ENCODE data around the gene GCK.

GCK gene

GRCh38 chr7:44231088-44231487 lies 41.8 kb upstream of the GCK start:
- Histone ChIP-seq H4K12ac (ENCODE audit: low read depth, low read length) (no peak overlapping the region), H2BK120ac (ENCODE audit: insufficient read depth, low read length, poor library complexity) (no peak overlapping the region), H3K9ac (ENCODE audit: low read length) (no peak overlapping the region), H3K4ac (ENCODE audit: low read depth, low read length) (no peak overlapping the region), H3K27me3 (ENCODE audit: insufficient read depth, low read length) (no peaks in the 10 kb centered on the region), H3K4me3 (ENCODE audit: low read depth, low read length) (no peak overlapping the region), H3K14ac (ENCODE audit: low read length) (no peak overlapping the region), H4K91ac (ENCODE audit: low read depth, low read length) (no peak overlapping the region), H2AFZ (ENCODE audit: insufficient read depth, low read length, poor library complexity) (no peak overlapping the region), H3K79me2 (ENCODE audit: control insufficient read depth, insufficient read depth, low read length, poor library complexity) (no peaks in the 10 kb centered on the region), H3K9me3 (ENCODE audit: insufficient read depth, low read depth, low read length) (no peaks in the 10 kb centered on the region), H3K23ac (ENCODE audit: low read length) (no peak overlapping the region), H2BK5ac (ENCODE audit: low read depth, low read length, poor library complexity) (no peak overlapping the region), H2BK12ac (ENCODE audit: low read length) (no peak overlapping the region), H4K8ac (ENCODE audit: low read depth, low read length) (no peak overlapping the region), H2AK5ac (ENCODE audit: low read length) (no peak overlapping the region), H3K4me2 (ENCODE audit: low read length) (no peak overlapping the region), H3K36me3 (ENCODE audit: control insufficient read depth in 1 of 2, insufficient read depth in 2 of 2, low read length in 2 of 2) (no peaks in the 10 kb centered on the region), H3K18ac (ENCODE audit: low read length) (no peak overlapping the region), H3K79me1 (ENCODE audit: low read length) (no peaks in the 10 kb centered on the region), H3K4me1 (ENCODE audit: control insufficient read depth in 1 of 2, insufficient read depth in 2 of 2, low read length in 2 of 2) (no peaks in the 10 kb centered on the region), H3K27ac (ENCODE audit: low read depth, low read length) (no peak overlapping the region)
- no CpG with 5 or more reads among the region's 12 CpGs for WGBS (ENCODE audit: extremely low coverage, insufficient coverage, insufficient read length)
- DNase-seq, result no peak

GRCh38 chr7:44230286-44230685 lies 41.0 kb upstream of the GCK start:
- H3K27me3 ChIP-seq (ENCODE audit: insufficient read depth, low read length), result no peaks in the 10 kb centered on the region
- no peaks in the 10 kb centered on the region for H3K36me3 ChIP-seq (ENCODE audit: control insufficient read depth in 1 of 2, insufficient read depth in 2 of 2, low read length in 2 of 2)
- no peaks in the 10 kb centered on the region for H3K79me2 ChIP-seq (ENCODE audit: control insufficient read depth, insufficient read depth, low read length, poor library complexity)
- H3K4me2 ChIP-seq (ENCODE audit: low read length), result no peak overlapping the region
- H2BK12ac ChIP-seq (ENCODE audit: low read length), result no peak overlapping the region
- H4K12ac ChIP-seq (ENCODE audit: low read depth, low read length), result no peak overlapping the region
- H3K9me3 ChIP-seq (ENCODE audit: insufficient read depth, low read depth, low read length), result no peaks in the 10 kb centered on the region
- no peak overlapping the region for H4K91ac ChIP-seq (ENCODE audit: low read depth, low read length)
- H3K9ac ChIP-seq (ENCODE audit: low read length), result no peak overlapping the region
- H2BK120ac ChIP-seq (ENCODE audit: insufficient read depth, low read length, poor library complexity), result no peak overlapping the region
- H3K4me1 ChIP-seq (ENCODE audit: control insufficient read depth in 1 of 2, insufficient read depth in 2 of 2, low read length in 2 of 2), result no peaks in the 10 kb centered on the region
- no peak overlapping the region for H3K4ac ChIP-seq (ENCODE audit: low read depth, low read length)
- H3K23ac ChIP-seq (ENCODE audit: low read length), result no peak overlapping the region
- no peak overlapping the region for H2AFZ ChIP-seq (ENCODE audit: insufficient read depth, low read length, poor library complexity)
- H2AK5ac ChIP-seq (ENCODE audit: low read length), result no peak overlapping the region
- no peak for DNase-seq
- WGBS (ENCODE audit: extremely low coverage, insufficient coverage, insufficient read length), result no CpG with 5 or more reads among the region's 7 CpGs
- H3K27ac ChIP-seq (ENCODE audit: low read depth, low read length), result no peak overlapping the region
- H3K14ac ChIP-seq (ENCODE audit: low read length), result no peak overlapping the region
- no peak overlapping the region for H4K8ac ChIP-seq (ENCODE audit: low read depth, low read length)
- H3K4me3 ChIP-seq (ENCODE audit: low read depth, low read length), result no peak overlapping the region
- H3K79me1 ChIP-seq (ENCODE audit: low read length), result no peaks in the 10 kb centered on the region
- no peak overlapping the region for H3K18ac ChIP-seq (ENCODE audit: low read length)
- H2BK5ac ChIP-seq (ENCODE audit: low read depth, low read length, poor library complexity), result no peak overlapping the region

GRCh38 chr7:44229546-44230105 lies 40.4 kb upstream of the GCK start:
- Histone ChIP-seq H3K9me3 (ENCODE audit: insufficient read depth, low read depth, low read length) (no peaks in the 10 kb centered on the region), H3K79me2 (ENCODE audit: control insufficient read depth, insufficient read depth, low read length, poor library complexity) (no peaks in the 10 kb centered on the region), H3K9ac (ENCODE audit: low read length) (no peak overlapping the region), H2BK12ac (ENCODE audit: low read length) (no peak overlapping the region), H3K14ac (ENCODE audit: low read length) (no peak overlapping the region), H3K4ac (ENCODE audit: low read depth, low read length) (no peak overlapping the region), H3K4me2 (ENCODE audit: low read length) (no peak overlapping the region), H3K18ac (ENCODE audit: low read length) (no peak overlapping the region), H3K36me3 (ENCODE audit: control insufficient read depth in 1 of 2, insufficient read depth in 2 of 2, low read length in 2 of 2) (no peaks in the 10 kb centered on the region), H2AFZ (ENCODE audit: insufficient read depth, low read length, poor library complexity) (no peak overlapping the region), H3K4me3 (ENCODE audit: low read depth, low read length) (no peak overlapping the region), H3K79me1 (ENCODE audit: low read length) (no peaks in the 10 kb centered on the region), H4K12ac (ENCODE audit: low read depth, low read length) (no peak overlapping the region), H3K27me3 (ENCODE audit: insufficient read depth, low read length) (no peaks in the 10 kb centered on the region), H4K8ac (ENCODE audit: low read depth, low read length) (no peak overlapping the region), H2BK5ac (ENCODE audit: low read depth, low read length, poor library complexity) (no peak overlapping the region), H4K91ac (ENCODE audit: low read depth, low read length) (no peak overlapping the region), H2AK5ac (ENCODE audit: low read length) (no peak overlapping the region), H2BK120ac (ENCODE audit: insufficient read depth, low read length, poor library complexity) (no peak overlapping the region), H3K23ac (ENCODE audit: low read length) (no peak overlapping the region), H3K4me1 (ENCODE audit: control insufficient read depth in 1 of 2, insufficient read depth in 2 of 2, low read length in 2 of 2) (no peaks in the 10 kb centered on the region), H3K27ac (ENCODE audit: low read depth, low read length) (no peak overlapping the region)
- DNase-seq, result no peak
- no CpG with 5 or more reads among the region's 11 CpGs for WGBS (ENCODE audit: extremely low coverage, insufficient coverage, insufficient read length)

- Histone ChIP-seq H3K18ac (ENCODE audit: low read length) (no peak overlapping the region), H3K9ac (ENCODE audit: low read length) (no peak overlapping the region), H3K4me1 (ENCODE audit: control insufficient read depth in 1 of 2, insufficient read depth in 2 of 2, low read length in 2 of 2) (no peaks in the 10 kb centered on the region), H3K27me3 (ENCODE audit: insufficient read depth, low read length) (no peaks in the 10 kb centered on the region), H3K36me3 (ENCODE audit: control insufficient read depth in 1 of 2, insufficient read depth in 2 of 2, low read length in 2 of 2) (no peaks in the 10 kb centered on the region), H3K14ac (ENCODE audit: low read length) (no peak overlapping the region), H2BK5ac (ENCODE audit: low read depth, low read length, poor library complexity) (no peak overlapping the region), H3K27ac (ENCODE audit: low read depth, low read length) (no peak overlapping the region), H3K79me1 (ENCODE audit: low read length) (no peaks in the 10 kb centered on the region), H4K91ac (ENCODE audit: low read depth, low read length) (no peak overlapping the region), H2BK120ac (ENCODE audit: insufficient read depth, low read length, poor library complexity) (no peak overlapping the region), H4K8ac (ENCODE audit: low read depth, low read length) (no peak overlapping the region), H3K23ac (ENCODE audit: low read length) (no peak overlapping the region), H3K4me3 (ENCODE audit: low read depth, low read length) (no peak overlapping the region), H2AFZ (ENCODE audit: insufficient read depth, low read length, poor library complexity) (no peak overlapping the region), H3K79me2 (ENCODE audit: control insufficient read depth, insufficient read depth, low read length, poor library complexity) (no peaks in the 10 kb centered on the region), H3K4me2 (ENCODE audit: low read length) (no peak overlapping the region), H3K4ac (ENCODE audit: low read depth, low read length) (no peak overlapping the region), H3K9me3 (ENCODE audit: insufficient read depth, low read depth, low read length) (peaks cover 2% of the 10 kb centered on the region), H2AK5ac (ENCODE audit: low read length) (no peak overlapping the region), H2BK12ac (ENCODE audit: low read length) (no peak overlapping the region), H4K12ac (ENCODE audit: low read depth, low read length) (no peak overlapping the region)
- DNase-seq, result no peak
- no CpG with 5 or more reads among the region's 29 CpGs for WGBS (ENCODE audit: extremely low coverage, insufficient coverage, insufficient read length)
These were observed 39.5 kb upstream of the GCK start for GRCh38 chr7:44228571-44229350.

All from trophoblast cell (in vitro differentiated cells and primary cell).